Measurements from ENCODE around the gene RPGRIP1.
"Not testable (repeated sequence)": the region's sequence is repeated elsewhere in the genome, so short reads cannot be mapped to it uniquely, and the experiment has no call there.

The RPGRIP1 gene

GRCh38 chr14:21279783-21280182 lies at the start of gene RPGRIP1:
Gene RPGRIP1, plus strand, starts transcription at chr14:21280083. Its CDS starts 7,894 bp downstream, at chr14:21287977.
- DNase-seq (ENCODE audit: low spot score), result no peak

- no peak for DNase-seq (ENCODE audit: low spot score)
Observed at GRCh38 chr14:21231020-21231652, 48.7 kb upstream of the RPGRIP1 start.

- no peak for DNase-seq (ENCODE audit: low spot score)
Observed at GRCh38 chr14:21233457-21234076, 46.3 kb upstream of the RPGRIP1 start.

GRCh38 chr14:21234112-21234511 lies 45.8 kb upstream of the RPGRIP1 start:
- no peak for DNase-seq (ENCODE audit: low spot score)

GRCh38 chr14:21236948-21237797 lies 42.7 kb upstream of the RPGRIP1 start:
- no peak for DNase-seq (ENCODE audit: low spot score)

- no peak for DNase-seq (ENCODE audit: low spot score)
Observed at GRCh38 chr14:21238823-21239518, 40.9 kb upstream of the RPGRIP1 start.

GRCh38 chr14:21240417-21240816 lies 39.5 kb upstream of the RPGRIP1 start:
- no peak for DNase-seq (ENCODE audit: low spot score)

GRCh38 chr14:21241218-21241819 lies 38.6 kb upstream of the RPGRIP1 start:
- DNase-seq (ENCODE audit: low spot score), result peak; percentile 8

- no peak for DNase-seq (ENCODE audit: low spot score)
Observed at GRCh38 chr14:21244544-21244943, 35.3 kb upstream of the RPGRIP1 start.

GRCh38 chr14:21245813-21246212 lies 34.1 kb upstream of the RPGRIP1 start:
- DNase-seq (ENCODE audit: low spot score), result no peak

- DNase-seq (ENCODE audit: low spot score), result no peak
Observed at GRCh38 chr14:21248338-21248737, 31.5 kb upstream of the RPGRIP1 start.

- DNase-seq (ENCODE audit: low spot score), result no peak
Observed at GRCh38 chr14:21248739-21249411, 31.0 kb upstream of the RPGRIP1 start.

- DNase-seq (ENCODE audit: low spot score), result no peak
Observed at GRCh38 chr14:21251215-21251614, 28.7 kb upstream of the RPGRIP1 start.

- DNase-seq (ENCODE audit: low spot score), result no peak
Observed at GRCh38 chr14:21252149-21252548, 27.7 kb upstream of the RPGRIP1 start.

GRCh38 chr14:21255385-21256101 lies 24.3 kb upstream of the RPGRIP1 start:
- no peak for DNase-seq (ENCODE audit: low spot score)

- DNase-seq (ENCODE audit: low spot score), result not testable (repeated sequence)
Observed at GRCh38 chr14:21256102-21256447, 23.8 kb upstream of the RPGRIP1 start.

GRCh38 chr14:21256539-21257393 lies 23.1 kb upstream of the RPGRIP1 start:
- no peak for DNase-seq (ENCODE audit: low spot score)

GRCh38 chr14:21257394-21257909 lies 22.4 kb upstream of the RPGRIP1 start:
- no peak for DNase-seq (ENCODE audit: low spot score)
